ENCODE measurements around the gene FADD.
A peak's percentile ranks its signal among the peaks of the same experiment; 100 is the strongest.

Gene FADD

GRCh38 chr11:70186936-70187335 is 16.2 kb upstream of the FADD start:
- in situ Hi-C loops (cut with HindIII; ENCODE audit: low pct_ligation_motif_present, low sequenced_read_pairs) = loop anchor here (25.0 kb wide), 2 partner anchors 150 to 275 kb away; no protein-coding TSS in a partner anchor

GRCh38 chr11:70187771-70188170 is 15.3 kb upstream of the FADD start:
- Histone ChIP-seq H3K27ac (no peak overlapping the region), H3K4me3 (ENCODE audit: low read depth, low read length) (no peak overlapping the region), H3K27me3 (replicated peaks) (no peaks in the 10 kb centered on the region), H3K36me3 (replicated peaks) (no peaks in the 10 kb centered on the region)
- TF ChIP-seq, protein P1, sequence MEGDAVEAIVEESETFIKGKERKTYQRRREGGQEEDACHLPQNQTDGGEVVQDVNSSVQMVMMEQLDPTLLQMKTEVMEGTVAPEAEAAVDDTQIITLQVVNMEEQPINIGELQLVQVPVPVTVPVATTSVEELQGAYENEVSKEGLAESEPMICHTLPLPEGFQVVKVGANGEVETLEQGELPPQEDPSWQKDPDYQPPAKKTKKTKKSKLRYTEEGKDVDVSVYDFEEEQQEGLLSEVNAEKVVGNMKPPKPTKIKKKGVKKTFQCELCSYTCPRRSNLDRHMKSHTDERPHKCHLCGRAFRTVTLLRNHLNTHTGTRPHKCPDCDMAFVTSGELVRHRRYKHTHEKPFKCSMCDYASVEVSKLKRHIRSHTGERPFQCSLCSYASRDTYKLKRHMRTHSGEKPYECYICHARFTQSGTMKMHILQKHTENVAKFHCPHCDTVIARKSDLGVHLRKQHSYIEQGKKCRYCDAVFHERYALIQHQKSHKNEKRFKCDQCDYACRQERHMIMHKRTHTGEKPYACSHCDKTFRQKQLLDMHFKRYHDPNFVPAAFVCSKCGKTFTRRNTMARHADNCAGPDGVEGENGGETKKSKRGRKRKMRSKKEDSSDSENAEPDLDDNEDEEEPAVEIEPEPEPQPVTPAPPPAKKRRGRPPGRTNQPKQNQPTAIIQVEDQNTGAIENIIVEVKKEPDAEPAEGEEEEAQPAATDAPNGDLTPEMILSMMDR (IDR thresholded peaks at IDR 0.05; ENCODE audit: low read depth, low read length, missing control alignments) = no peak
- DNase-seq = no peak
- in situ Hi-C loops (cut with HindIII; ENCODE audit: low pct_ligation_motif_present, low sequenced_read_pairs) = loop anchor here (25.0 kb wide), 2 partner anchors 150 to 275 kb away; no protein-coding TSS in a partner anchor

More at GRCh38 chr11:70186936-70187335, 16.2 kb upstream of the FADD start:
- no peaks in the 10 kb centered on the region for H3K36me3 ChIP-seq (replicated peaks)
- TF ChIP-seq, protein P1 (IDR thresholded peaks at IDR 0.05; ENCODE audit: low read depth, low read length, missing control alignments) = no peak
- no peak for DNase-seq
- H3K4me3 ChIP-seq (ENCODE audit: low read depth, low read length) = no peak overlapping the region
- H3K27me3 ChIP-seq (replicated peaks) = no peaks in the 10 kb centered on the region
- no peak overlapping the region for H3K27ac ChIP-seq

DNA sequence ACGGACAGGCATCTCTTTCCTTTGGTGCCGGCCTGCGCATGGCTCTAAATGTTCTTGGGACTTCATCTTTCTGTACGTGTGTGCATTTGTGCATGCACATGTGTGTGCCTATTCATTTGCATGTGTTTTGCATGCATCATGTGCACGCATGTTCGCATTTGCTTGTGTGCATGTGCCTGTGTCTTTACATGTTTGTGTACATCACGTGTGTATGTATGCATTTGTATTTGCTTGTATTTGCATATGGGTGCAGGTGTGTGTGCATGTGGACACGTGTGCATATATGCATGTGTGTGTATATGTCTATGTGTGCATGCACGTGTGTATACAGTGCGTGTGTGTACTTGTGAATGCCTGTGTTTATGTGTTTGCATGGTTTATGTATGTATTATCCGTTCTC is 13.5 kb upstream of the FADD start:
- DNase-seq = no peak
- H3K4me3 ChIP-seq (ENCODE audit: low read depth, low read length) = no peak overlapping the region
- no peak overlapping the region for H3K27ac ChIP-seq
- no peaks in the 10 kb centered on the region for H3K36me3 ChIP-seq (replicated peaks)
- TF ChIP-seq, protein P1 (IDR thresholded peaks at IDR 0.05; ENCODE audit: low read depth, low read length, missing control alignments) = no peak
- in situ Hi-C loops (cut with HindIII; ENCODE audit: low pct_ligation_motif_present, low sequenced_read_pairs) = loop anchor here (25.0 kb wide), 2 partner anchors 152 to 277 kb away; no protein-coding TSS in a partner anchor
- no peaks in the 10 kb centered on the region for H3K27me3 ChIP-seq (replicated peaks)

GRCh38 chr11:70191495-70192140 is 11.5 kb upstream of the FADD start:
- Histone ChIP-seq H3K27me3 (replicated peaks) (peaks cover 2% of the 10 kb centered on the region), H3K4me3 (ENCODE audit: low read depth, low read length) (no peak overlapping the region), H3K36me3 (replicated peaks) (no peaks in the 10 kb centered on the region), H3K27ac (no peak overlapping the region)
- peak; percentile 62 for DNase-seq
- TF ChIP-seq, protein P1 (IDR thresholded peaks at IDR 0.05; ENCODE audit: low read depth, low read length, missing control alignments) = peak; percentile 97
- in situ Hi-C loops (cut with HindIII; ENCODE audit: low pct_ligation_motif_present, low sequenced_read_pairs) = loop anchor here (25.0 kb wide), 2 partner anchors 154 to 279 kb away; no protein-coding TSS in a partner anchor

DNA sequence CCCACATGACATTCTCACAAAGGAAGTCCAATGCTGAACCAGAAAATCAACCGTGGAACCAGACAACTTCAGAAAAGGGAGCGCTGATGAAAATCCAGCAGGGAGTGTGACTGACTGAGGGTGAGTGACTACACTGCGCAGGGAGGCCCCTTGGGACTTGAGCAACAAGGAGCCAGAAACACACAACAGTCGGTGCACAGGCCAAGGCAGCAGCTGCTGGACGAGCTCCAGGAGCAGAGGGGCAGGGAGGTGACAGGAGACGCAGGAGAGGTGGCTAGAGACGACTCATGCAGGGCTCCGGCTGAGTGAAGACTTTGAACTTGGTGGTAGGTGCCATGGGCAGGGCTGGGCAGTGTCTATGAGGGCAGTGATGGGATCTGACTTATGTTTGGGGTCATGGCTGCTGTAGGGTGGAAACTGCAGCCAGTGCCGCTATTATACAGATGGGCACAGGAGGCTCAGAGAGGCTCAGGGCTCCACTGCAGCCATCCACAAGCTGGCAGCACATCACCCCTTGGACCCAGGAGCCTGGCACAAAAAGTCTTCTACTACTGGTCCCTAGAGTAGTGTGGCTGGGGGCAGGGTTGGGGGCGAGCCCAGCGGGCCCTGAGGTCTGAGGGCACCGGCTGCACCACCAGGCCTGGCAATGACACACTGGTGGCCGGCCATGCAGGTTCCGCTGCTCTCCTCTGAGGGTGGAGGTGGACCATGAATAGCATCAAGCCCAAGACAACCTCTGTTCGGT is 10.3 kb upstream of the FADD start:
- Histone ChIP-seq H3K27ac (no peak overlapping the region), H3K4me3 (ENCODE audit: low read depth, low read length) (no peak overlapping the region), H3K36me3 (replicated peaks) (no peaks in the 10 kb centered on the region), H3K27me3 (replicated peaks) (peaks cover 2% of the 10 kb centered on the region)
- TF ChIP-seq, protein P1 (IDR thresholded peaks at IDR 0.05; ENCODE audit: low read depth, low read length, missing control alignments) = no peak
- no peak for DNase-seq
- in situ Hi-C loops (cut with HindIII; ENCODE audit: low pct_ligation_motif_present, low sequenced_read_pairs) = loop anchor here (25.0 kb wide), 2 partner anchors 156 to 281 kb away; no protein-coding TSS in a partner anchor

Measured in brain microvascular endothelial cell (primary cell).